ENCODE measurements around the gene PDZRN4.

Gene PDZRN4

GRCh38 chr12:41619705-41620104 is 431.6 kb downstream of the PDZRN4 start:
- ATAC-seq: no peak
- TF ChIP-seq RARB (CRISPR knock-in tag; IDR thresholded peaks at IDR 0.05) (no peak), ISL1 (CRISPR knock-in tag; IDR thresholded peaks at IDR 0.05) (no peak), TOX (CRISPR knock-in tag; IDR thresholded peaks at IDR 0.05; ENCODE audit: borderline replicate concordance) (no peak), GLIS3 (CRISPR knock-in tag; IDR thresholded peaks at IDR 0.05) (no peak), SNAI2 (CRISPR knock-in tag; IDR thresholded peaks at IDR 0.05) (no peak), ZFP3 (CRISPR knock-in tag; IDR thresholded peaks at IDR 0.05) (no peak), OSR1 (CRISPR knock-in tag; IDR thresholded peaks at IDR 0.05) (no peak), ZNF565 (CRISPR knock-in tag; conservative IDR thresholded peaks at IDR 0.05; ENCODE audit: low read depth) (no peak), ZFP30 (CRISPR knock-in tag; IDR thresholded peaks at IDR 0.05) (no peak), ZC3H10 (CRISPR knock-in tag; IDR thresholded peaks at IDR 0.05) (no peak), ESRRG (CRISPR knock-in tag; IDR thresholded peaks at IDR 0.05) (no peak), CSDC2 (CRISPR knock-in tag; IDR thresholded peaks at IDR 0.05) (no peak), TCF4 (CRISPR knock-in tag; IDR thresholded peaks at IDR 0.05; ENCODE audit: borderline replicate concordance) (no peak), BACH2 (CRISPR knock-in tag; IDR thresholded peaks at IDR 0.05; ENCODE audit: borderline replicate concordance) (no peak), PPARA (CRISPR knock-in tag; IDR thresholded peaks at IDR 0.05; ENCODE audit: borderline replicate concordance) (no peak), TSHZ2 (CRISPR knock-in tag; IDR thresholded peaks at IDR 0.05) (no peak)
- TF ChIP-seq, protein P1, sequence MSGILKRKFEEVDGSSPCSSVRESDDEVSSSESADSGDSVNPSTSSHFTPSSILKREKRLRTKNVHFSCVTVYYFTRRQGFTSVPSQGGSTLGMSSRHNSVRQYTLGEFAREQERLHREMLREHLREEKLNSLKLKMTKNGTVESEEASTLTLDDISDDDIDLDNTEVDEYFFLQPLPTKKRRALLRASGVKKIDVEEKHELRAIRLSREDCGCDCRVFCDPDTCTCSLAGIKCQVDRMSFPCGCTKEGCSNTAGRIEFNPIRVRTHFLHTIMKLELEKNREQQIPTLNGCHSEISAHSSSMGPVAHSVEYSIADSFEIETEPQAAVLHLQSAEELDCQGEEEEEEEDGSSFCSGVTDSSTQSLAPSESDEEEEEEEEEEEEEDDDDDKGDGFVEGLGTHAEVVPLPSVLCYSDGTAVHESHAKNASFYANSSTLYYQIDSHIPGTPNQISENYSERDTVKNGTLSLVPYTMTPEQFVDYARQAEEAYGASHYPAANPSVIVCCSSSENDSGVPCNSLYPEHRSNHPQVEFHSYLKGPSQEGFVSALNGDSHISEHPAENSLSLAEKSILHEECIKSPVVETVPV (CRISPR knock-in tag; IDR thresholded peaks at IDR 0.05): no peak
- TF ChIP-seq, protein P2, sequence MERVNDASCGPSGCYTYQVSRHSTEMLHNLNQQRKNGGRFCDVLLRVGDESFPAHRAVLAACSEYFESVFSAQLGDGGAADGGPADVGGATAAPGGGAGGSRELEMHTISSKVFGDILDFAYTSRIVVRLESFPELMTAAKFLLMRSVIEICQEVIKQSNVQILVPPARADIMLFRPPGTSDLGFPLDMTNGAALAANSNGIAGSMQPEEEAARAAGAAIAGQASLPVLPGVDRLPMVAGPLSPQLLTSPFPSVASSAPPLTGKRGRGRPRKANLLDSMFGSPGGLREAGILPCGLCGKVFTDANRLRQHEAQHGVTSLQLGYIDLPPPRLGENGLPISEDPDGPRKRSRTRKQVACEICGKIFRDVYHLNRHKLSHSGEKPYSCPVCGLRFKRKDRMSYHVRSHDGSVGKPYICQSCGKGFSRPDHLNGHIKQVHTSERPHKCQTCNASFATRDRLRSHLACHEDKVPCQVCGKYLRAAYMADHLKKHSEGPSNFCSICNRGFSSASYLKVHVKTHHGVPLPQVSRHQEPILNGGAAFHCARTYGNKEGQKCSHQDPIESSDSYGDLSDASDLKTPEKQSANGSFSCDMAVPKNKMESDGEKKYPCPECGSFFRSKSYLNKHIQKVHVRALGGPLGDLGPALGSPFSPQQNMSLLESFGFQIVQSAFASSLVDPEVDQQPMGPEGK (CRISPR knock-in tag; IDR thresholded peaks at IDR 0.05; ENCODE audit: borderline replicate concordance): no peak
- TF ChIP-seq, protein P3, sequence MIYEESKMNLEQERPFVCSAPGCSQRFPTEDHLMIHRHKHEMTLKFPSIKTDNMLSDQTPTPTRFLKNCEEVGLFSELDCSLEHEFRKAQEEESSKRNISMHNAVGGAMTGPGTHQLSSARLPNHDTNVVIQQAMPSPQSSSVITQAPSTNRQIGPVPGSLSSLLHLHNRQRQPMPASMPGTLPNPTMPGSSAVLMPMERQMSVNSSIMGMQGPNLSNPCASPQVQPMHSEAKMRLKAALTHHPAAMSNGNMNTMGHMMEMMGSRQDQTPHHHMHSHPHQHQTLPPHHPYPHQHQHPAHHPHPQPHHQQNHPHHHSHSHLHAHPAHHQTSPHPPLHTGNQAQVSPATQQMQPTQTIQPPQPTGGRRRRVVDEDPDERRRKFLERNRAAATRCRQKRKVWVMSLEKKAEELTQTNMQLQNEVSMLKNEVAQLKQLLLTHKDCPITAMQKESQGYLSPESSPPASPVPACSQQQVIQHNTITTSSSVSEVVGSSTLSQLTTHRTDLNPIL (CRISPR knock-in tag; IDR thresholded peaks at IDR 0.05; ENCODE audit: low read depth): no peak
- TF ChIP-seq, protein P4, sequence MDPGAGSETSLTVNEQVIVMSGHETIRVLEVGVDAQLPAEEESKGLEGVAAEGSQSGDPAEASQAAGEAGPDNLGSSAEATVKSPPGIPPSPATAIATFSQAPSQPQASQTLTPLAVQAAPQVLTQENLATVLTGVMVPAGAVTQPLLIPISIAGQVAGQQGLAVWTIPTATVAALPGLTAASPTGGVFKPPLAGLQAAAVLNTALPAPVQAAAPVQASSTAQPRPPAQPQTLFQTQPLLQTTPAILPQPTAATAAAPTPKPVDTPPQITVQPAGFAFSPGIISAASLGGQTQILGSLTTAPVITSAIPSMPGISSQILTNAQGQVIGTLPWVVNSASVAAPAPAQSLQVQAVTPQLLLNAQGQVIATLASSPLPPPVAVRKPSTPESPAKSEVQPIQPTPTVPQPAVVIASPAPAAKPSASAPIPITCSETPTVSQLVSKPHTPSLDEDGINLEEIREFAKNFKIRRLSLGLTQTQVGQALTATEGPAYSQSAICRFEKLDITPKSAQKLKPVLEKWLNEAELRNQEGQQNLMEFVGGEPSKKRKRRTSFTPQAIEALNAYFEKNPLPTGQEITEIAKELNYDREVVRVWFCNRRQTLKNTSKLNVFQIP (CRISPR knock-in tag; IDR thresholded peaks at IDR 0.05; ENCODE audit: borderline replicate concordance, low read depth): no peak

- TF ChIP-seq CSDC2 (CRISPR knock-in tag; IDR thresholded peaks at IDR 0.05) (no peak), ZC3H10 (CRISPR knock-in tag; IDR thresholded peaks at IDR 0.05) (no peak), TOX (CRISPR knock-in tag; IDR thresholded peaks at IDR 0.05; ENCODE audit: borderline replicate concordance) (no peak), ZFP3 (CRISPR knock-in tag; IDR thresholded peaks at IDR 0.05) (no peak), ESRRG (CRISPR knock-in tag; IDR thresholded peaks at IDR 0.05) (no peak), ZNF565 (CRISPR knock-in tag; conservative IDR thresholded peaks at IDR 0.05; ENCODE audit: low read depth) (no peak)
- TF ChIP-seq, protein P1 (CRISPR knock-in tag; IDR thresholded peaks at IDR 0.05): no peak
- no peak for ATAC-seq
Observed at GRCh38 chr12:41621291-41621690, 433.2 kb downstream of the PDZRN4 start.
